K562 treated with DMSO at 1 percent for 4 hours (cell line): ENCODE data around the gene TAS2R5. TPM values are rescaled to one million over a fixed set of nuclear protein-coding genes. Genes with fewer than 3 reads are reported as not detected.

Source experiments
- total RNA-seq: library from RNA; unstranded; fragments of 300-600 nt; gene quantifications from 2 replicates; pipeline ENCODE4 v1.2.3, GENCODE V29; 2022; ENCODE audit not compliant: insufficient read depth

TAS2R5 gene
- 1.1 and 2.3 TPM in 2 replicates for total RNA-seq

GRCh38 chr7:141789917-141790316 is at the start of gene TAS2R5:
Gene TAS2R5, plus strand, starts transcription at chr7:141790217. Its CDS starts 145 bp downstream, at chr7:141790362.

GRCh38 chr7:141763797-141764196 is 26.2 kb upstream of the TAS2R5 start, which contains the start of gene TAS2R3:
Gene TAS2R3, plus strand, starts transcription at chr7:141764097. Its CDS starts 62 bp downstream, at chr7:141764159.

GRCh38 chr7:141776374-141776773 is 13.6 kb upstream of the TAS2R5 start, which contains the start of gene TAS2R4:
Gene TAS2R4, plus strand, starts transcription at chr7:141776674. Its CDS starts 1,815 bp downstream, at chr7:141778489.

Other genes with a start within 250 kb of the TAS2R5 start
- 26.4 and 27.7 TPM in 2 replicates for gene AGK, start 238.8 kb upstream of the TAS2R5 start, total RNA-seq
- gene DENND11, start 88.1 kb upstream of the TAS2R5 start, total RNA-seq = 0.22 and 0.35 TPM in 2 replicates
- not detected in 2 replicates for gene WEE2, start 81.9 kb upstream of the TAS2R5 start, total RNA-seq
- gene SSBP1, start 51.9 kb upstream of the TAS2R5 start, total RNA-seq = 212 and 245 TPM in 2 replicates
- gene TAS2R3, start 26.1 kb upstream of the TAS2R5 start, total RNA-seq = not detected in 2 replicates
- gene TAS2R4, start 13.5 kb upstream of the TAS2R5 start, total RNA-seq = 0.42 TPM in 1 of 2 replicates, not detected in the other
- gene PRSS37, start 51.3 kb downstream of the TAS2R5 start, total RNA-seq = not detected in 2 replicates
- gene OR9A4, start 126.2 kb downstream of the TAS2R5 start, total RNA-seq = not detected in 2 replicates
- not detected in 2 replicates for gene CLEC5A, start 156.8 kb downstream of the TAS2R5 start, total RNA-seq
- gene TAS2R38, start 183.6 kb downstream of the TAS2R5 start, total RNA-seq = not detected in 2 replicates
- gene MGAM, start 205.7 kb downstream of the TAS2R5 start, total RNA-seq = 0.25 TPM in 1 of 2 replicates, not detected in the other